GM19238 (cell line): ENCODE measurements around the gene CDKN1A.
"Not testable (repeated sequence)": the region's sequence is repeated elsewhere in the genome, so short reads cannot be mapped to it uniquely, and the experiment has no call there.

ENCODE experiments used
- DNase-seq: peaks from one replicate; pipeline ENCODE4 v3.0.0; 2011; ENCODE audit warnings: low spot score; ENCODE audit not compliant: insufficient read length

The CDKN1A gene

DNA sequence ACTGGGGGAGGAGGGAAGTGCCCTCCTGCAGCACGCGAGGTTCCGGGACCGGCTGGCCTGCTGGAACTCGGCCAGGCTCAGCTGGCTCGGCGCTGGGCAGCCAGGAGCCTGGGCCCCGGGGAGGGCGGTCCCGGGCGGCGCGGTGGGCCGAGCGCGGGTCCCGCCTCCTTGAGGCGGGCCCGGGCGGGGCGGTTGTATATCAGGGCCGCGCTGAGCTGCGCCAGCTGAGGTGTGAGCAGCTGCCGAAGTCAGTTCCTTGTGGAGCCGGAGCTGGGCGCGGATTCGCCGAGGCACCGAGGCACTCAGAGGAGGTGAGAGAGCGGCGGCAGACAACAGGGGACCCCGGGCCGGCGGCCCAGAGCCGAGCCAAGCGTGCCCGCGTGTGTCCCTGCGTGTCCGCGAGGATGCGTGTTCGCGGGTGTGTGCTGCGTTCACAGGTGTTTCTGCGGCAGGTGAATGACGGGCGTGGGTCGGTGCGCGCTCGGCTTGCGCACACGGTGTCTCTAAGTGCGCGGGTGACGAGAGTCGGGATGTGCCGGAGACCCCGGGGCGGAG, at the start of gene CDKN1A:
CDKN1A (plus strand) TSS at position 227 of the 555 bp plus-strand sequence. CDS start 5,388 bp downstream, outside the sequence.
- peak; percentile 55 for DNase-seq

DNA sequence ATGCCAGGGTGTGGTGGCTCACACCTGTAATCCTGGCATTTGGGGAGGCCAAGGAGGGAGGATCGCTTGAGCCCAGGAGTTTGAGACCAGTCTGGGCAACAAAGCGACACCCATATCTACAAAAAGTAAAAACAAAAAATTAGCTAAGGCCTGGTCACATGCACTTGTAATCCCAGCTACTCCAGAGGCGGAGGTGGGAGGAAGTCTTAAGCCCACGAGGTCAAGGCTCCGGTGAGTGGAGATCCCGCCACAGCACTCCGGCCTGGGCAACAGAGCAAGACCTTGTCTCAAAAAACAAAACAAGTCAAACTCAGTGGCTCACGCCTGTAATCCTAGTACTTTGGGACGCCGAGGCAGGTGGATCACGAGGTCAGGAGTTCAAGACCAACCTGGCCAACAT, 48.7 kb upstream of the CDKN1A start:
- DNase-seq: no peak

DNA sequence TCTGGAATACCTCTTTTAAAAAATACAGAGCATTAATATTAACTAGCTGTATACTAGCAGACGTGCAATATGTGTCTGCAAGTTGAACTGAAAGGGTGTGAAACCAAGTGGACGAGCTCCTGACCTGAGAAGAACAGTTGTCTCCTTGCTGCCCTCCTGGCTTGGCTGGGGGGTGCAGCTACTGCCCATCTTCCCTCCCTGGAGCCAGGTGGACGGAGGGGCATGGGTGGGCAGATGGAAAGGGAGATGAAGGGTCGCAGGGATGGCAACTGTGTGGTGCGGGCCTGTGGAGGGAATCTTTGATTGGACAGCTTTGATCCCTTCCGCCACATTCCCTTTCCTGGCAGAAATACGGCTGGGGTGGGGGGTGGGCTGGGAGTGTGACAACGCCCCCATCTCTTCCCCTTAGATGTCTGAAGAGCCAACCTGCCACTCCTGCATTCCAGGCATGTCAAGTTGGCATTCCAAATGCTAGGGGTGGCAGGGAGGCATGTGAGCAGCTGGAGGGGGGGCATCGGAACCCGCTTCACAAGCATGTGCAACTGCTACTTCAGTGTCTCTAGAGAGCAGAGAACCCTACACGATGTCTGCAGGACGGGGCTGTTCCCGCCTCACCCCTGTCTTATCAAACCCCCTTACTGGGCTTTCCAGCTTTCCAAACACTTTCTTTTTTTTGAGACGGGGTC, 47.0 kb upstream of the CDKN1A start:
- DNase-seq: no peak

DNA sequence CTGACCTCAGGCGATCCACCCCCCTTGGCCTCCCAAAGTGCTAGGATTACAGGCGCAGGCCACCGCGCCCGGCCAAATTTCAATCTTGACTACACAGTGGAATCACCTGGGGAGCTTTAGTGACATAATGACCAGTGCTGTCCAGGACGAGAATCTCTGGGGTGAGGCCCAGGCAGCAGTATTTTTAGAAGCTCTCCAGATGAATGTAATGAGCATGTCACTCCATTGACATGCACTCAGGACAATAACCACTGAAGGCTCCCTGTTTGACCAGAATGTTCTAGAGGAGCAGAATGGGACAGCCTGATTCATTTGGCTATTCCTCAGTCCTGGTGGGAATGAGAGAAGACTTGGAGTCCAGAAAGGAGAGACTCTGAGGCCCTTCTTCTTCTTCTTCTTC, 45.1 kb upstream of the CDKN1A start:
- DNase-seq: no peak

DNA sequence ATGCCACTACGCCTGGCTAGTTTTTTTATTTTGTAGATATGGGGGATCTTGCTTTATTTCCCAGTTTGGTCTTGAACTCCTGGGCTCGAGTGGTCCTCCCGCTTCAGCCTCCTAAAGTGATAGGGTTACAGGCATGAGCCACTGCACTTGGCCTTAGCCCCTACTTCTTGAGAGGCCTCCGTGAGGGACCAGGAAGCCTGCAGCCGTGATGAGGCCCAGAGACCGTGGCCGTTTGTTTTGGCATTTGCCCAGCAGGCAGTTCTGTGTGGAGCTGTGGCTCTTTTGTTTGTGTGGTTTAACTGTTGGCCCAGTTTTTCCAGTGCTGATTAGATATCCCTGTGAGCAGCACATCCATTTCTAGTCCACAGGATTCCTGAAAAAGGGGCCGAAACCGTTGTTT, 44.6 kb upstream of the CDKN1A start:
- DNase-seq: no peak

DNA sequence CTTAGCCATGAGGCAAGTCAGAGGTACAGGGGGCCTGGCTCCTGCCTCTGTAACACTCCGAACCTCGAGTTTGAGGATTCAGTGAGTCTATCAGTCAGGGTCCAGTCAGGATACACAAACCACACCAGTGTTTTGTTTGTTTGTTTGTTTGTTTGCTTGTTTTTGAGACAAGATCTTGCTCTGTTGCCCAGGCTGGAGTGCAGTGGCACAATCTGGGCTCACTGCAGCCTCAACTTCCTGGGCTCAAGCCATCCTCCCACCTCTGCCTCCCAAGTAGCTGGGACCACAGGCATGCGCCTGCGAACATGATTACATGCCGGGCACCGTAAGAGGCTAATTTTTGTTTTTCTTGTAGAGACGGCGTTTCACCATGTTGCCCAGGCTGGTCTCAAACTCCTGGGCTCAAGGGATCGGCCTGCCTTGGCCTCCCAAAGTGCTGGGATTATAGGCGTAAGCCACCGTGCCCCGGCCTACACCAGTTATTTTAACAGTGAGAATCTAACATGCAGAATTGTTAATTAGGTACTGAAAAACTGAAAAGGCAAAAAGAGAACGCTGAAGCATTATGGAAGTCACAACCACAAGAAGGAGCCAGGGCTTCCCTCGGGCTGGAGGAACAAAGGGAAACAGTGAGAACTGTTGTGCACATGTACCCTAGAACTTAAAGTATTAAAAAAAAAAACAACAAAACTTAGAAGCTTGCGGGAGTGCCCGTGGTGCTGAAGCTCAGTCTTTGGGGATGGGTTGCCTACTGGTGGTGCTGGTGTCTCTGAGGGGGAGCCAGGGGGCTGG, 44.0 kb upstream of the CDKN1A start:
- no peak for DNase-seq

DNA sequence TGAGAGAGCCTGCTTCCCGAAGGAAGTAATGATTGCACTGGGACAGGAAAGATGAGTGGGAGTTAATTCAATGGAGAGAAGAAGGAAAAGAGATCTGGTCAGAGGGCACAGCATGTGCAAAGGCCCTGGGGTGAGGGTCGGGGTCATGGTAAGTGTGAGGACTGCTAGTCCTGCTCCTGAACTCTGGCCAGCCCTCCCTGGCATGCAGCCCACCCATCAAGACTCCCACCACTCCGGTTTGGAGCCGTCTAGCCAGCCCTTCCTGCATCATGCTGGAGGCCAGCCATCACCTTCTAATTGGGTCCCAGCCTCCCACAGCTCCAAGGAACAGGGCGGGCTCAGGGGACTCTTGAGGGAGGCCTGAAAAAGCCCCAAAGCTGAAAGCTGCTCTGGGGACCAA, 42.2 kb upstream of the CDKN1A start:
- DNase-seq: no peak

DNA sequence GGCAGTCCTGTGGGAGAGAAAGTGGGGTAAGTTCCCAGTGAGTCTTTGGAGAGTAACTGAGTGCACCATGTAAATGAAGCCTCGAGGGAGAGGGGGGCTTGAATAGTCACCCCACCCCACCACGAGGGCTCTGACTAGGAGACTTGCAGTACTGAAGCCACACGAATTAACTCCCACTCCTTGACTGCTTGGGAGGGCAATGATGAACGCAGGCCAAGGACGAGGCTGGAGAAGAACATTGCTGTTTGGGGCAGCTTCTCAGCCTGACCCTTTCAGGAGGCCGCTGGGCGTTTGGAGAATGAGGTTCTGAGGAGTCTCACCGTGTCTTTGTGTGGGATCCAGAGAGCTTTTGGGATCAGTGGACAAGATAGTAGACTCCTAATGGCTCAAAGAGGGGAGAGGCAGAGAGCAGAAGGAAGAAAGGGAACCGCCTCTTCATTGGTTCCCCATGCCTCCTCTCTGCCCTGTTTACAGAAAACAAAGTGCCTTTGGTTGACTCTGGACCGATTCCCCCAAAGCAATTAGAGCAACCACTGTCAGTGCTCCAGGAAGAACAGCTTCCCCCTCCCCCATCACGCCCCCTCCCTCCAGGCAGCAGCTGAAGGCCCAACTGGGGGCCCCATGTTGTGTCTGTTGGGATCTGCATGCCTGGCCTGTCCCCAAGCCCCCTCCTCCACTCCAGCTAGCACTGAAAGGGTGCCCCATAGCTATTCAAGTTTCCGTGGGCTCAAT, 41.7 kb upstream of the CDKN1A start:
- DNase-seq: no peak

DNA sequence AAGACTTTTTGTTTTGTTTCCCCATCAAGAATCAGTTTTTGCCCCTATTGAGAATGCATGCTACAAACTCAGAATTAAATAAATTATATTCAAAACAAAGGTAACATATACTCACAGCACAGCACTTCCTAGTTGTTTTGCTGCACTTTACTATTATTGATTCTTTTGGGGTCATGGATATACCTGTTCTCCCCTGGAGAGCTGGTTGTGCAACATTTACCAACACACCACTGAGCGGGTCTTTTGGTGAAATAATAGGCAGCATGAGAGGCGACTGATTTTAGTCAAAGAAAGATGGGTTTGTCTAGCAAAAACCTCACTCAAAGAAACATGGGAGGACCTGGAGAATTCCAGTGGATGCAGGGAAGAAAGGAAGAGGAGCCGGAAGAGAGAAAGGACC, 39.9 kb upstream of the CDKN1A start:
- no peak for DNase-seq

DNA sequence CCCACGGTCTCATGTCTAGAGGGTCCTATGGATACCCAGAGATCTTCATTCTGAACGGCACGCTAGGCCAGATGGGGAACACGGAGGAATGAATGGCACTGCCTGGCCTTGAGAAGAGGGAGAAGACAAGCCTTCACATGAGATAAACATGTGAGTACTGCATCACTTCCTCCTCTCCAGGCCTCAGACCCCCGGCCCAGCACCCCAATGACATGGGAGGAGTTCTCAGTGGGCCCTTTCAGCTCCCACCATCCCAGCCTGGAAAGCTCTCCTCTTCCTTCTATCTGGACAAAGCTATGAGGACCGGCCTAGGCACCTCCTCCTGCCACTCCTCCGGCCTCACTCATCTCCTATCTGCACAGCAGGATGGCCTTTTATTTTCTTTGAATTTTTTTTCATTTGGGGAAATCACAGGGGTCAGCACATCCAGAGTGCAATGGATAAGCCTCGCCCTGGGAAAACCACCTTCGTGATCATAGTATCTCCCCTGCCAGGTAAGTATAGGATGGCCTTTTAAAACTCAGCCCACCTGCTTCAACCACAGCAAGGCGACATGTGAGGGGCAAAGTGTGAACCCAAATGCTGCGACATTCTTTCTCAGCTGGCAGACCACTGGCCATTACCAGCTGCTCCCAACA, 39.2 kb upstream of the CDKN1A start:
- no peak for DNase-seq

DNA sequence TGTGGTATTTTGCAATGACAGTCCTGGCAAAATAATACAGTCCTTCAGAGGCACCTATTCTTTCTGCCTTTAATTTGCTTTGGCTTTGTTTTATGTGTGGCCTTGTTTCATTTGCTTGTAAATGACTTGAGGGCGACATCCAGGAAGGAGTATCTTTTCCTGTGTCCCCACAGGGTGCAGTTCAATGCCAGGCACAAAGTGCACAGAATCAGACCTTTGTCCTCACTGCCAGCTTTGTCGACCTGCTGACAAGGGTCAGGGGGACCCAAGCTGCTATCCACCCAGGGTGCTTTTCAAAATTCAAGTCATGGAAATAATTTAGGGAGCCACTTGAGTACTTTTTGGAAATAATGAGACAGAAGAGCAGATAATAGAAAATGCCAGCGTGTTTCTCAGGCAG, 37.0 kb upstream of the CDKN1A start:
- DNase-seq: no peak

DNA sequence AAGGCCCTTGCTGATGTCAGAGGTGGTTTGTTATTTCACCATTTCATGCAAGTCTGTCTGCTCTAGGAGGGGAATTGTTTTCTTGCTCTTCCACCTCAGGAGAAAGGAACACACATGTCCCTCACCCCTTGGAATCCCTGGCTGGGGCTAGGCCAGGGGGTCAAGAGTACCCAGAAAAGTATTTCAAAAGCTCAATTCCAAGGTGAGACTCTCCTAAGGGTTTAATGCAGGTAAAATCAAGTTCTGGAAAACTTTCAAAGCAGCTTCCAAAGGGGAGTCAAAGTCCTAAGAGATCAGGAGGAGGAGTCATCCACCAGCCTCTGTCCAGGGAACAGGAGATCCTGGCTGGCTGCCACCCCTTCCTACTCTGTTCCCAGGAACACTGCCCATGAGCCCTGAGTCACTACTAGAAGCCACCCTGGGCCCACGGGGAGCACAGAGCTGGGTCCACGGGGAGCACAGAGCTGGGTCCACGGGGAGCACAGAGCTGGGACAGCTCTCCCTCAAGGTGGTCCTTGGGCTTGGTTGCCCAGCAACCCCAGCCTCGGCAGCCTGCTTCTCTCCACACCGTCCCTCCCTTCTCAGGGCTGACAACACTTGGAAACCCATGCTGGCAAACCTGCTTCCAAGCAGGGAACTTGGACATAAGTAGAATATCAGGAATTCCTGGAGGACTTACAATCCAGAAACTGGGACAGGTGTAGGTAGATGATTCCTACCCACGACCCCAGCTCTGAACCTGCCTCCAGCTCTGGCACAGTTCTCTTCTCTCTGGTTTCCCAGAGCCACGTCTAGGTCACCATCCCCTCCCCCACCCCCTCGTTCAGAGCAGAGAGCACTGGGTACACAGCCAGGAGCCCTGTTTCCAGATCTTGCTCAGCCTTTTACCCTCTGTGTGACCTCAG, 35.3 kb upstream of the CDKN1A start:
- DNase-seq: no peak

DNA sequence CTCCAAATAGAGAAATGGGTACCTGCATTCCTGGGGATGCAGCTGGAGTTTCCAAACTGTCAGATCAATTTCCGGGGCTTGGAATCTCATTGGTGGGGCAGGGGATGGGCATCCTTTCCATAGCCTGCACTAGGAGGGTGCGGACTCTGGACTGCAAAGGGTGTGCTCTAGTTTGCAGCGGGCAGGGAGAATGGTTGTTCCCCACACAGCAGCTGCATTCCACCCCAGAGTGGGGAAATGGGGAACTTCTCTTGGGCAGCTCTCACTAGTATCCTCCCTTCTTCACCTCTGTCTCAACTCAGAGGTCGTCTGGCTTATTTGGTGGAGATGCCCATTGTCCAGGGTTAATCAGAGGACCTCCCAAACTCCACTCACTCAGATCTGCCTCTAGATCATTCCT, 34.5 kb upstream of the CDKN1A start:
- no peak for DNase-seq

DNA sequence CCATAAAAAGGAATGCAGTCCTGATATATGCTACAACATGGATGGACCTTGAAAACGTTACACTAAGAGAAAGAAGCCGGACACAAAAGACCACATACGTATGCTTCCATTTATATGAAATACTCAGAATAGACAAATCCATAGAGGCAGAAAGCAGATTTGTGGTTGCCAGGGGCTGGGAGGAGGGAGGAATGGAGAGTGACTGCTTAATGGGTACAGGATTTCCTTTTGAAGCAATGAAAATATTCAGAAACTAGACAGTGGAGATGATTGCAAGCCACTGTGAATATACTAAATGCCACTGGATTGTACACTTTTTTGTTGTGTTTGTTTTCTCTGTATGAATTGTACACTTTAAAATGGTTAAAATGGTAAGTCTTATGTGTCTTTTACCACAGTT, 29.4 kb upstream of the CDKN1A start:
- no peak for DNase-seq

DNA sequence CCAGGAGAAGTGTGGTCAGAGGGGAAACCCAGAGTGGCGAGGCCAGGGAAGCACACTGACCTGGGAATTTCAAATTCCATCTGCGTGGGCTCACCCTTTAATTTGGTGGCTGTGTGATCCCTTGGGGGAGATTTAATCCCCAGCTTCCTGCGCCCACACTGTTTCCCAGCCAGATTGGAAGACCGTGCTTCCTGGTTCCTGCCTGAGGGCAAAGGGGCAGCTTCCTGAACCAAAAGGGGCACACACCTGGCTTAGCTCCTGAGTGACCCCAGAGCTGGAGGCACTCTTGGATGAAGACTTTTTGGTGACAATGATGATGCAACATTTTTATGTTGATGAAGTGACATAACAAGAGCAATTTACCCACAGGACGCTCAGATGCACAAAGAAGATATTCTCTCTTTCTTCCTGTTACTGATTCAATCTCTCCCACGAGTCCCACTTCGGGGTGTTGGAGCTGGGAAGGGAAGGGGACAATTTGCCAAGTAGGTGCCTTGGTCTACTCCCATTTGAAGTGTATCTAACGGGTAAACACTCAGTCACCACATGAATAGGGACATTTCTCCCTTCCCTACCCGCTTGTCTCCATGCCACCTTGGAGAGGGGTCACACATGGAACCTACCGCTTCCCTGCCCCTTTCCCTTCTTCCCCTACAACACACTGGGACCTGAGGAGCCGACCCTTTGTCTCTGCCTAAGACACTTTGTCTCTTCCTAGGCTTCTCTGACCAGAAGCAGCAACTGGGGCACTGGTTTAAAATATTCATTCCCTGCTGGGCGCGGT, 28.6 kb upstream of the CDKN1A start:
- no peak for DNase-seq

DNA sequence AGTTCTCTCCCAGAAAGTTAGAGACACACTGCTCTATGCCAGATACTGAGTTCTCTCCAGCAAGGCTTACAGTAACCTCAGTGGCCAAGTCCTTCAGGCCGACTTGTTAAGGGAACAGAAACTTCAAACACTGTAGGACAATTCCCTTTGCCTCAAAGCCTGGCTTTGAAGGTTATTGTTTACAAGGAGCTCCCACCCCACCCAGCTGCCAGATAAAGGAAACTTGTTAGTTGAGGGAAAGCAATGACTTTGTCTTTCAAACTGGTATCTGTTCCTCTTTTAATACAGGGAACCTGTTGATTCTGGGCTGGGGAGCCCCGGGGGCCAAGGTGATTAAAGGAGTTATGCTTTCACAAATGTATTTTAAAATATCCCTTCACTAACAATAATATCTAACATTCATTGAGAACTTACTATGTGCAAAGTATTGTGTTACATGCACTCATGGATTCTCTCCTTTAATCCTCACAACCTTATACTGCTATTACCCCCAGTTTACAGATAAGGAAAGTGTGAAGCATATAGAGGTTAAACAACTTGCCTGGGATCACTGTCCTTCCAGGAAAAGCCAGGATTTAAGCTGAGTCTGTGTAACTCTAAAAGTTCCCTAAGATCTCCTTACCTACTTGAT, 27.6 kb upstream of the CDKN1A start:
- DNase-seq: peak; percentile 59

DNA sequence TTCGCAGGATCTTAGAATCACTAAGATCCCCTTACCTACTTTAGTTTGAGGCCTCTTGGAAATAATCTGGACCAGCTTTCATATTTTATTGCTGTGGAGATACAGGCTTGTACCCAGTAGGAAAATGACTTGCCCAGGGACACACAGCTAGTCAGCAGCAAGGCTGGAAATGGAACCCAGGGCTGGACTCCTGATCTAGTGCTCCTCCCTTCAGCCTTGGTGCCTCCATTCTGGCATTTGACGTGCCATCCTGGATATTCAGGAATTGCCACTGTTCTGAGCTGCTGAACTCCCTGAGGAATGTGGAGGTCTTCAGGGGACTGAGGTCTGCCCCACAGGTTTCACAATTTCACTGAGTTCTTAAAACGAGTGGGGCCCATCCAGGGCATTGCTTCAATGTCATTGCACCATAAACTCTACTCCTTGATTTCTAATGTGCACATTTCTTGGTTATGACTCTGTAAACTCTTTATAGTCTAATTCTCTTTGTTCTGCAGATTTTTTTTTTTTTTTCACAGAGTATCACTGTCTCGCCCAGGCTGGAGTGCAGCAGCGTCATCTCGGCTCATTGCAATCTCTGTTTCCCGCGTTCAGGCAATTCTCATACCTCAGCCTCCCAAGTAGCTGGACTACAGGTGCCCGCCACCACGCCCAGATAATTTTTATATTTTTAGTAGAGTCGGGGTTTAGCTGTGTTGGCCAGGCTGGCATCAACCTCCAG, 26.7 kb upstream of the CDKN1A start:
- no peak for DNase-seq

DNA sequence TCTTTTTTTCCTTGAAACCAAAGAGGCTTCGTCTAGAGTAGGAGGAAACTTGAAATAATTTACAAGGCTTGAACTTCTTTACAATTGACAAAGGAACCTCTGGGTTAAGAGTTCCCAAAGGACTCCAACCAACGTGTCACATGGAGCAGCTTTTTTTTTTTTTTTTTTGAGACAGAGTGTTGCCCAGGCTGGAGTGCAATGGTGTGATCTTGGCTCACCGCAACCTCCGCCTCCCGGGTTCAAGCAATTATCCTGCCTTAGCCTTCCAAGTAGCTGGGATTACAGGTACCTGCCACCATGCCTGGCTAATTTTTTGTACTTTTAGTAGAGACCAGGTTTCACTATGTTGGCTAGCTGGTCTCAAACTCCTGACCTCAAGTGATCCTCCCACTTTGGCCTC, 24.0 kb upstream of the CDKN1A start:
- DNase-seq: not testable (repeated sequence)
